HG03097 (cell line): Measurements from ENCODE around the gene TNFRSF12A.
"Not testable (repeated sequence)": the region's sequence is repeated elsewhere in the genome, so short reads cannot be mapped to it uniquely, and the experiment has no call there.

Source experiments
- ATAC-seq: cut with Tn5 transposase; IDR thresholded peaks from one replicate; pipeline ENCODE4 v1.9.1; 2021; ENCODE audit not compliant: unreplicated experiment, low FRiP score

TNFRSF12A gene

DNA sequence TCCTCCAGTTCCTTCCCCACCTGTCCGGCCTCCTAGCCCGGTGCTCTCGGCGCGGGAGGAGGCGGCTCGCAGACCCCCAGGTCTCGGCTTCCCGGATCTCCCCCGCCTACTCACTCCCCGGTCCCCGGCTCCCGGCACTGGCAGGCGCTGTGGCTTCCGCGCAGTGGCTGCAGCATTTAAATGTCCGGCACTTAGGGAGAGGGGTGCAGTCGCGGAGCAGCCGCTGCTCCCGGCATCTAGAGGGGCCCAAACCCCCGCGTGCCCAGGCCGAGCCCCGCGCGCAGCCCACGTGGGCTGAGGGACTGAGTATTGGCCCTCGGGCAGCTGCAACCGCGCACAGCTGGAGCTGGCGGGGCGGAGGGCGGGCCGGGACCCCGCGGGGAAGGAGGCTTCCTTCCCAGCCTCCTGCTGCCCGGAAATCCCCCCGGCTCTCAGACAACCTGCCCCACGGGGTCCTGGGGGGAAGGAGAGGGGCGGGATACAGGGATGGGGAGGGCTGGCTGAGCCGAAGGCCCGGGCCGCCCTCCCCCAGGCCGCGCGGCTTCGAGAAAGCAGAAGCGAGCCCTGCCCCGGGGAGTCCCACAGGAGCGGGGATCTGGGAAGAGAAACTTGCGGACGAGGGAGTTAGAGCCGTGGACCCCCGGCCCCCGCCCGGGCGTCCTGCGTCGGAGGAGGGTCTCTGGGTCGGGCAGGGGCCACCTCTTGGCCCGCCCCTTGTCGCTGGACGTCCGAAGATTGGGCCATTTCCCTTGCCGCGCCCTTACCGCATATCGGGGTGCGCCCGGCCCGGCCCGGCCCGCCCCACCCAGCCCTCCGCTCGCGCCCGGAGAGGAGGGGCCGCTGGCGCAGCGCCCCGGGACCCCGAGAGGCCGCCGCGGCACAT is 25.8 kb downstream of the TNFRSF12A start, which contains the start of gene MMP25:
TSS of gene MMP25 (plus strand) at position 804 of the 883 bp plus-strand sequence. CDS start 357 bp downstream, outside the sequence.
- ATAC-seq, result no peak

- ATAC-seq, result no peak
Measured at GRCh38 chr16:3046641-3047386, 26.6 kb downstream of the TNFRSF12A start.

DNA sequence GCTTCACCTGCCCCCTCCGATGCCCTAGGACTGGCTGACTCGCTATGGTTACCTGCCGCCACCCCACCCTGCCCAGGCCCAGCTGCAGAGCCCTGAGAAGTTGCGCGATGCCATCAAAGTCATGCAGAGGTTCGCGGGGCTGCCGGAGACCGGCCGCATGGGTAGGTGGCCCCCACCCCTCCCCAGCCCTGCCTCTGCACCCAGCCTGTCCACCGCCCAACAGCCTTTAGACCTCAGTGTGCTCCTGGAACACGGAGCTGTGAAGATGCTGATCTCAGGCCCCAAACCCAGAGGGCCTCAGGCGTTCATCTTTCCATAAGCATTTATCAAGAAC is 27.2 kb downstream of the TNFRSF12A start:
- ATAC-seq, result no peak

- no peak for ATAC-seq
Measured at GRCh38 chr16:3049921-3050481, 29.8 kb downstream of the TNFRSF12A start.

DNA sequence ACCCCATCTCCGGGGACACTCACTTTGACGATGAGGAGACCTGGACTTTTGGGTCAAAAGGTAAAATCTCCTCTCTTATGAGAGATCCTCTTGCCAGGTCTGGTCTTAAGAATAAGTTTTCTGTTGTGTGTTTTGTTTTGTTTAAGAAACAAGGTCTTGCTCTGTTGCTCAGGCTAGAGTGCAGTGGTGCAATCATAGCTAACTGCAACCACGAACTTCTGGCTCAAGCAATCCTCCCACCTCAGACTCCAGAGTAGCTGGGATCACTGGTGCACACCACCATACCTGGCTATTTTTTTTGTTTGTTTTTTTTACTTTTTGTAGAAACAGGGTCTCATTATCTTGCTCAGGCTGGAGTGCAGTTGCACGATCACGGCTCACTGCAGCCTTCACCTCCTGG is 30.3 kb downstream of the TNFRSF12A start:
- ATAC-seq, result no peak

GRCh38 chr16:3051009-3051408 is 30.8 kb downstream of the TNFRSF12A start:
- no peak for ATAC-seq

DNA sequence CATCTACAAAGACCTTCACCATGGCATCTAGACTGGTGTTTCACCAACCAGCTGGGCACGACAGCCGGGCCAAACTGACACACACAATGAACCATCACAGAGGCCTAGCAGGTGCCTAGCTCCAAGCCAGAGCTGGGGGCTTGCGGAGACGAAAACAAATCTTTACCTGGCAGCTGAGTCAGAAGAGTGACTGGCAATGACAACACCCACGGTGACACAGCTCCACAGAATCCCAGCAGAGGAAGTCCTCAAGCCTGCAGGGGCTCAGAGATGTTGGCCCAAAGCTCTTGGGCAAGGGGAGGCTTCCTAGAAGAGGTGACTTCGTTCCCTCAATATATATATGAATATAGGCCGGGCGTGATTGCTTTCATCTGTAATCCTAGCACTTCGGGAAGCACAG is 31.3 kb downstream of the TNFRSF12A start:
- ATAC-seq, result no peak

- not testable (repeated sequence) for ATAC-seq
Measured at GRCh38 chr16:3052571-3053329, 32.6 kb downstream of the TNFRSF12A start.

DNA sequence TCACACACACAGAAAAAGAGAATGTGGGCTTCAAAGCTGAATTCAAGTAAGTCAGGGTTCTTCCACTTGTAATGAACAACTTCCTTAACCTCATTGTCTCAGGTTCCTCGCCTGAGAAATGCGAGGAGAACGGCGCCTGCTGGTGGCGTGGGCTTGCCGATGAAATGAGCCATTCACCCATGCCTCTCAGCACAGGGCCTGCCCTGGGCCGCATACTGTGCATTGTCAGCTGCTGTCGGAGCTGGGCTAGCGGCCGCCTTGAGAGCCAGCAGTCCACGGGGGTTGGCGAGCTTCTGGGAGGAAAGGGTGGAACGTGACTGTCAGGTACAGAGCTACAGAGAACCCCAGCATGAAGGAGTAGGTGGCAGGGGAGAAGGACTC is 33.2 kb downstream of the TNFRSF12A start:
- not testable (repeated sequence) for ATAC-seq

- no peak for ATAC-seq
Measured at GRCh38 chr16:3054965-3055733, 35.0 kb downstream of the TNFRSF12A start.

- ATAC-seq, result not testable (repeated sequence)
Measured at GRCh38 chr16:3055734-3056115, 35.6 kb downstream of the TNFRSF12A start.

DNA sequence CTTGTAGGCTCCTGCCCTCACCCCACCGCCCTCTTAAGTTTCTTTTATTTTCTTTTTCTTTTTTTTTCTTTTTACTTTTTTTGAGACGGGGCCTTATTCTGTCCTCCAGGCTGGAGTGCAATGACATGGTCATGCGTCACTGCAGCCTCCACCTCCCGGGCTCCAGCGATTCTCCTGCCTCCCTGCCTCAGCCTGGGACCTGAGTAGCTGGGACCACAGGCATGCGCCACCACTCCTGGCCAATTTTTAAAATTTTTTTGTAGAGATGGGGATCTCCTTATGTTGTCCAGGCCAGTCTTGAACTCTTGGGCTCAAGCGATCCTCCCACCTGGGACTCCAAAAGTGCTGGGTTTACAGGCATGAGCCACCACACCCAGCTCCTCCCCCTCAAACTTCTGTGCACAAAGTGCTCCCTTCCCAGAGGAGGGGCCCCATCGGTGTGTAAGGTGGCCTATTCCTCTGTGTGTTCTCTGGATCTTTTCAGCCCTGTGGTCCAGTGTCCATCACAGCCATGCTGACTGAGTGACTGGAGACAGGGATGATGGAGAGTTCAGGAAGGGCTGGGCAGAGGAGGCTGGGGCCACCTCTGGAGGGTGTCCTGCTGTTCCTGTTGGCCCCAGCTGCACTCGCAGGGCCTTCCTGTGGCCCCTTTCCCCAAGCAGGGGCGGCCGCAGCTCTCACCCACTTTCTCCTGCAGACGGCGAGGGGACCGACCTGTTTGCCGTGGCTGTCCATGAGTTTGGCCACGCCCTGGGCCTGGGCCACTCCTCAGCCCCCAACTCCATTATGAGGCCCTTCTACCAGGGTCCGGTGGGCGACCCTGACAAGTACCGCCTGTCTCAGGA is 36.4 kb downstream of the TNFRSF12A start:
- ATAC-seq, result no peak

GRCh38 chr16:3057181-3058138 is 37.3 kb downstream of the TNFRSF12A start:
- no peak for ATAC-seq

- no peak for ATAC-seq
Measured at GRCh38 chr16:3058139-3059030, 38.2 kb downstream of the TNFRSF12A start.

- ATAC-seq, result peak; percentile 77
Measured at GRCh38 chr16:3059041-3059722, 39.0 kb downstream of the TNFRSF12A start.

GRCh38 chr16:3059723-3060242 is 39.6 kb downstream of the TNFRSF12A start:
- no peak for ATAC-seq
